HG03066 (cell line): ENCODE results near the gene AEBP2.
"Not testable (repeated sequence)": the region's sequence is repeated elsewhere in the genome, so short reads cannot be mapped to it uniquely, and the experiment has no call there.

ENCODE experiments used
- ATAC-seq: cut with Tn5 transposase; IDR thresholded peaks from one replicate; pipeline ENCODE4 v1.9.1; 2021; ENCODE audit warnings: low read depth; ENCODE audit not compliant: unreplicated experiment

AEBP2 gene

DNA sequence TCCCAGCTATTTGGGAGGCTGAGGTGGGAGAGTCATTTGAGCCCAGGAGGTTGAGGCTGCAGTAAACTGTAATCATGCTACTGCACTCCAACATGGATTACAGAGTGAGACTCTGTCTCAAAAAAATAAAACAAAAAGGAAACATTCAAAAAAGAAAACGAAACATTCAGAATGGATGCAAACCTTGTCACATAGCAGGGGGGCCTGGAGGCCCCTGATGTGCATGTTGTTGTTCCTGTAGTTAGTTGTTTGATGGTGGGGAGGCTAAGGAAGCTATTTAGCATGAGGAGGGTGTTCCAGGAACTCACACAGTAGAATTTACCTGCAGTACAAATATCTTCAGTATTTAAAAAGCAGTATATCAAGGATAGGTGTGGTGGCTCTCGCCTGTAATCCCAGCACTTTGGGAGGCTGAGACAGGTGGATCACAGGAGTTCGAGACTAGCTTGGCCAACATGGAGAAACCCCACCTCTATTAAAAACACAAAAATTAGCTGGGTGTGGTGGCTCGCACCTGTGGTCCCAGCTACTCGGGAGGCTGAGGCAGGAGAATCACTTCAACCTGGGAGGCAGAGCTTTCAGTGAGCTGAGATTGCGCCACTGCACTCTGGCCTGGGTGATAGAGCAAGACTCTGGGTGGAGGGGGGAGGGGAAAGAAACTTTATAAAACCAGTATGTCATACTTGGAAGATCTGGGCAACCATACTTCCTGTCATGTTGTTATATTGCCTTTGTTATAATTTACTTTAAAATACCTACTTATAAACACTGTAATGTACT lies 17.6 kb upstream of the AEBP2 start:
- no peak for ATAC-seq

GRCh38 chr12:19423166-19423930 lies 15.9 kb upstream of the AEBP2 start:
- no peak for ATAC-seq

DNA sequence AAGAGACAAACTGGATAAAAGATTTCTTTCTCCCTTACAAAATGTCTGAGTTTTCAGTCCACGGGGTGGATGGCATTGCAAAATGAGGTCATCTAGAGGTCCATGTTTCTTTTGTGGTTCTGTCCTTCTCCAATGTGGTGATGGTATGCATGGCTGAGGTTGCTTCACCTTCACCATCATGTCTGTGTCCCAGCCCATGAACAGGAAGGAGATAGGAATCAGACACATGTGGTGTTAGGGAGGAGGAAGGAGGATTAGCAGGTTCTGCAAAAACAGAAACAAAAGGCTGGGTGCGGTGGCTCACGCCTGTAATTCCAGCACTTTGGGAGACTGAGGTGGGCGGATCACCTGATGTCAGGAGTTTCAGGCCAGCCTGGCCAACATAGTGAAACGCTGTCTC lies 11.0 kb upstream of the AEBP2 start:
- ATAC-seq: no peak

- ATAC-seq: not testable (repeated sequence)
Measured at GRCh38 chr12:19429491-19429890, 9.8 kb upstream of the AEBP2 start.

DNA sequence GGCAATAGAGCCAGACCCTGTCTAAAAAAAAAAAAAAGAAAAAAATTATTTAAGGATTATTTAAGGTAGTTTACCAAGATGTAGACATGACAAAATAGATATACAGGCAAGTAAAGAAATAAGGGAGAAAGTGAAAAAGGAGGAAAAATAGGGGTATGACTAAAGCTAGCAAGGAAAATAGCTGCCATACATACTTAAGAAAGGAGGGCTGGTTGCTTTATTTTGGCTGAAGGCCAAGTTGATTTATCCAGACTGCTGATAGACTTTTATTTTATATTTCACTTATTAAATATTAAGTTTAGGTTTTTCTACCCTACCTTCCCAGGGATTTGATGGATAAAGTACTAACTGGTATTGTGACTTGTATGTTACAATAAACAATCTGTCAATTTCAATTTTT lies 8.3 kb upstream of the AEBP2 start:
- ATAC-seq: no peak

GRCh38 chr12:19431407-19432308 lies 7.6 kb upstream of the AEBP2 start:
- ATAC-seq: no peak

GRCh38 chr12:19432309-19433170 lies 6.8 kb upstream of the AEBP2 start:
- no peak for ATAC-seq

GRCh38 chr12:19434538-19434937 lies 4.8 kb upstream of the AEBP2 start:
- ATAC-seq: no peak

- ATAC-seq: no peak
Measured at GRCh38 chr12:19435831-19436497, 3.3 kb upstream of the AEBP2 start.

DNA sequence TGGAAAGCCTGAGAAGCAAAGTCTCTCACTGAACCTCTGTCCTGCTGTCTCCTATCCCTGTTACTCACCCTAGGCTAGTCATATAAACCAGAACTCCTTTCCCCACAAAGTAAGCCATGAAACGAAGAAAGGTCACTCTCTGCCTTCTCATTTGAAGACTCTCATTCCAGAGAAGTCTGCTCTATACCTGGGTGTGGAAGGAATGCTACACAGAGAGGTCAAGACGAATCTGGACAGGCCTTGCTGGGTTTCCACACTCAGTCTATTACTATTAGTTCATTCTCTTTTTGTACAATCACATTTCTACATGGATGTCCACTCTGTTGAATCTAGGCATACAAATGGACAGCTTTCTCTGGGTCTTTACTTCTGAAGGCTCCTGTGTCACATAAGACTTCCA lies 2.4 kb upstream of the AEBP2 start:
- ATAC-seq: no peak

DNA sequence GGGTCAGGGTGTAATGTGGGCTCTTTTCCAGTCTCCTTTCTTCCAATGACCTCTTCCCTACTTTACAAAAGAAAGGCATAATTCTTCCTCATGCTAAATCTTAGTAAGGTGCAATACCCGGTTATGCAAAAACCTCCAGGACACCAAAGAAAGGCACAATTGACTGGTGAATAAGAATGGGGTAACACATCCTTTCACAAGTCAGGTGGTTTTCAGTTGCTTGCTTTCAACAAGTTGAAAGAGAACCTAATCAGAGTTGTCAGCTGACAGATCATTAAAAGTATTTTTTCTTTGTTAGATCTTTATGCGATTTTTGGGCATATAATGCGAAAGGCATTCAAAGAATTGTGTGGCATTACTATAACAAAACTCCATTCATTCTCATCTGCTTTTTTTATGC lies 1.3 kb upstream of the AEBP2 start:
- ATAC-seq: no peak

- ATAC-seq: peak; percentile 44
Measured at GRCh38 chr12:19440019-19440858, 947 bp downstream of the AEBP2 start.

GRCh38 chr12:19440916-19441315 lies 1.6 kb downstream of the AEBP2 start:
- no peak for ATAC-seq

GRCh38 chr12:19443585-19443984 lies 4.3 kb downstream of the AEBP2 start:
- no peak for ATAC-seq

- ATAC-seq: no peak
Measured at GRCh38 chr12:19444097-19444496, 4.8 kb downstream of the AEBP2 start.

- no peak for ATAC-seq
Measured at GRCh38 chr12:19447386-19447785, 8.1 kb downstream of the AEBP2 start.

DNA sequence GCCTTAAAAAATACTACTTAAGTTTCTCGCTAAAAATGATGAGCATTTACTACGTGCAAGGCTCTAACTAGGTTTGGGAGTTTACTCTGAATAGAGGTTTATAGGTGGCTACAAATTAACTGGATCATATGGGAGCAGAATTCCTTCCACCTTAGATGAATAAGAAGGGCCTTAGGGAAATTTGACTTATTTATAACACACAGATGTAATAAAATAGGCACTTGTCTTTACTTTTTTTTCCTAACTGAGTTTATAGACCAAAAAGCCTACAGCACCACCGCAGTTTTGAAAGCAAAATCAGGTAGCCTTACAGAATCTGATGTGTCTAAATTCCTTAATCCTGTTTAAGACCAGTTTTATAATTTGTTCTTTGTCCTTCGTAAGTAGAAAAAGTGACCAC lies 10.5 kb downstream of the AEBP2 start:
- no peak for ATAC-seq

GRCh38 chr12:19450362-19450761 lies 11.1 kb downstream of the AEBP2 start:
- no peak for ATAC-seq

GRCh38 chr12:19451196-19451595 lies 11.9 kb downstream of the AEBP2 start:
- ATAC-seq: no peak
